Measurements from ENCODE around the gene INSRR. TPM values are rescaled to one million over a fixed set of nuclear protein-coding genes. Genes with fewer than 3 reads are reported as not detected.

The INSRR gene
- total and polyA plus RNA-seq, 2 of the 8 experiments (the other 6 are each of a cell fraction or from before 2014, with no cell fraction given), result 0.02 TPM; not detected in 1

GRCh38 chr1:156805766-156806511, 53.0 kb downstream of the INSRR start:
- Histone ChIP-seq H3K4me1 (replicated peaks in 1 of 4; ENCODE audit: control insufficient read depth in 3 of 4, insufficient read depth in 4 of 4, low read length in 3 of 4) (no peaks in the 10 kb centered on the region; a peak in 1 of 7 replicates), H2AFZ (ENCODE audit: low read length) (no peak overlapping the region), H3K4me2 (ENCODE audit: insufficient read depth in 1 of 2, low read depth in 2 of 2, low read length in 2 of 2) (no peak overlapping the region), H2BK15ac (ENCODE audit: low read length) (no peak overlapping the region), H3K23me2 (ENCODE audit: low read depth, low read length) (no peaks in the 10 kb centered on the region), H4K20me1 (replicated peaks in 1 of 2; ENCODE audit: control insufficient read depth in 1 of 2, insufficient read depth in 2 of 2, low read length in 2 of 2) (no peaks in the 10 kb centered on the region), H3K27ac (ENCODE audit: low read depth, low read length) (no peak overlapping the region), H3K4me3 (ENCODE audit: extremely low read depth in 1 of 4, insufficient read depth in 2 of 4, low read depth in 3 of 4, low read length in 4 of 4) (no peak overlapping the region), H3K79me2 (ENCODE audit: control insufficient read depth in 1 of 2, insufficient read depth in 2 of 2, low read length in 2 of 2) (no peaks in the 10 kb centered on the region), H3K9me3 (ENCODE audit: insufficient read depth in 2 of 2, low read depth in 1 of 2, low read length in 1 of 2) (no peaks in the 10 kb centered on the region), H4K8ac (ENCODE audit: extremely low read depth, insufficient read depth, low read length) (no peak overlapping the region), H3K4ac (replicated peaks; ENCODE audit: insufficient read length, low read depth, low read length) (no peak overlapping the region), H3K23ac (ENCODE audit: insufficient read length) (no peak overlapping the region), H4K91ac (replicated peaks; ENCODE audit: insufficient read length, low read length) (no peak overlapping the region), H3K79me1 (ENCODE audit: low read depth, low read length) (no peaks in the 10 kb centered on the region), H3K14ac (ENCODE audit: insufficient read length) (no peak overlapping the region), H3K18ac (ENCODE audit: extremely low read depth, low read length) (no peak overlapping the region), H4K5ac (ENCODE audit: insufficient read length, low read depth, low read length) (no peak overlapping the region), H3K9ac (replicated peaks in 1 of 4; ENCODE audit: extremely low read depth in 1 of 4, low read depth in 3 of 4, low read length in 3 of 4) (no peak overlapping the region), H2BK120ac (replicated peaks; ENCODE audit: low read depth, low read length) (no peak overlapping the region), H3K56ac (replicated peaks; ENCODE audit: insufficient read length, low read depth, low read length) (no peak overlapping the region), H3K27me3 (replicated peaks in 1 of 4; ENCODE audit: control insufficient read depth in 3 of 4, extremely low read depth in 1 of 4, insufficient read depth in 3 of 4, low read length in 3 of 4) (peaks cover 0 to 2% (median 0%) of the 10 kb centered on the region in 4 experiments; a peak in 1 of 7 replicates), H2BK12ac (ENCODE audit: low read depth, low read length) (no peak overlapping the region), H2BK20ac (ENCODE audit: low read length) (no peak overlapping the region), H3K36me3 (ENCODE audit: control insufficient read depth in 2 of 4, insufficient read depth in 4 of 4, low read length in 3 of 4) (peaks cover 0 to 4% (median under 1%) of the 10 kb centered on the region in 4 experiments; a peak in 4 of 8 replicates), H2AK5ac (ENCODE audit: low read depth, low read length) (no peak overlapping the region), H2BK5ac (ENCODE audit: low read depth, low read length) (no peak overlapping the region)
- 86% methylated on average over 3 of the region's 3 CpGs; no CpG with 5 or more reads in 1 of the 2 experiments for WGBS, 2 experiments (ENCODE audit: extremely low coverage in 1 of 2, insufficient coverage in 1 of 2, insufficient read length in 1 of 2, insufficient replicate concordance in 2 of 2, low coverage in 1 of 2, low lambda C conversion rate in 2 of 2, missing lambda C conversion rate in 1 of 2)
- FAIRE-seq, result no peak
- POLR2A ChIA-PET (ENCODE audit: partially characterized antibody), result interaction anchor here (0.8 to 1.6 kb wide), 7 partner anchors 10 to 107 kb away, joined by 3 to 5 read pairs (median 4); partner anchors contain the start of gene HDGF
- CTCF ChIA-PET (ENCODE audit: partially characterized antibody), result interaction anchor here (0.6 to 31.8 kb wide), 18 partner anchors 8 to 163 kb away, joined by 3 to 491 read pairs (median 4); partner anchors contain the start of genes INSRR and NTRK1
- DNase-seq (ENCODE audit: low read depth in 1 of 2, low spot score in 2 of 2), result no peak
- TF ChIP-seq, protein P1, sequence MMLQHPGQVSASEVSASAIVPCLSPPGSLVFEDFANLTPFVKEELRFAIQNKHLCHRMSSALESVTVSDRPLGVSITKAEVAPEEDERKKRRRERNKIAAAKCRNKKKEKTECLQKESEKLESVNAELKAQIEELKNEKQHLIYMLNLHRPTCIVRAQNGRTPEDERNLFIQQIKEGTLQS (IDR thresholded peaks at IDR 0.05; ENCODE audit: insufficient read depth, low read depth, low read length), result no peak
- TF ChIP-seq POLR2A (IDR thresholded peaks at IDR 0.05; ENCODE audit: control extremely low read depth in 1 of 2, low read depth in 2 of 2, low read length in 2 of 2), result no peak
- no peak for TF ChIP-seq FOSL1 (IDR thresholded peaks at IDR 0.05; ENCODE audit: insufficient read depth, low read depth, low read length)
- no peak for TF ChIP-seq SIX5 (IDR thresholded peaks at IDR 0.05; ENCODE audit: low read depth, low read length)
- no peak for TF ChIP-seq PHF8 (conservative IDR thresholded peaks at IDR 0.05; ENCODE audit: low read depth, low read length)
- TF ChIP-seq YY1 (IDR thresholded peaks at IDR 0.05; ENCODE audit: low read depth, low read length), result no peak
- no peak for TF ChIP-seq E2F6 (IDR thresholded peaks at IDR 0.05)
- no peak for TF ChIP-seq SUZ12 (IDR thresholded peaks at IDR 0.05; ENCODE audit: low read length)
- no peak for TF ChIP-seq MAFK (IDR thresholded peaks at IDR 0.05; ENCODE audit: low read depth, low read length)
- no peak for TF ChIP-seq CHD2 (IDR thresholded peaks at IDR 0.05; ENCODE audit: low read length)
- TF ChIP-seq CREB1 (IDR thresholded peaks at IDR 0.05), result no peak
- no peak for TF ChIP-seq HDAC6 (IDR thresholded peaks at IDR 0.05; ENCODE audit: low read depth, low read length)
